GM18858 (cell line): ENCODE results near the gene PSMC3IP.
"Not testable (repeated sequence)": the region's sequence is repeated elsewhere in the genome, so short reads cannot be mapped to it uniquely, and the experiment has no call there.

Source experiments
- ATAC-seq: cut with Tn5 transposase; IDR thresholded peaks from one replicate; pipeline ENCODE4 v1.9.1; 2021; ENCODE audit not compliant: unreplicated experiment

The PSMC3IP gene

GRCh38 chr17:42541041-42541833 is 36.3 kb downstream of the PSMC3IP start:
- no peak for ATAC-seq

GRCh38 chr17:42540558-42540957 is 37.0 kb downstream of the PSMC3IP start:
- not testable (repeated sequence) for ATAC-seq

DNA sequence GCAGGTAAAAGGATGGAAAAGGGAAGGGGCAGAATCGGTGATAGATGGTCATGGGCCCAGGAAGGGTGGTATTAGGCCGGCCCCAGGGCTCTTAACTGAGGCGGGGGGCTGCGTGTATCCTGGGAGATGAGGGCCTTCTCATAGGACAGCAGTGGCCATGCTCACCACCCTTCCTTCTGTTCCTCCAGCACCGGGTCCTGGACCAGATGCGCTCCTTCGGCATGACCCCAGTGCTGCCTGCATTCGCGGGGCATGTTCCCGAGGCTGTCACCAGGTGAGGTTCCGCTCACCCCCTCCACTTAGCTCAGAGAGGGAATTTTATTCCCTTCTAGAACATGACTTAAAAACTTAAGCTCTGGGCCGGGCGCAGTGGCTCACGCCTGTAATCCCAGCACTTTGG is 39.0 kb downstream of the PSMC3IP start:
- no peak for ATAC-seq

GRCh38 chr17:42537826-42538451 is 39.6 kb downstream of the PSMC3IP start:
- ATAC-seq = no peak

GRCh38 chr17:42537156-42537805 is 40.2 kb downstream of the PSMC3IP start:
- no peak for ATAC-seq

DNA sequence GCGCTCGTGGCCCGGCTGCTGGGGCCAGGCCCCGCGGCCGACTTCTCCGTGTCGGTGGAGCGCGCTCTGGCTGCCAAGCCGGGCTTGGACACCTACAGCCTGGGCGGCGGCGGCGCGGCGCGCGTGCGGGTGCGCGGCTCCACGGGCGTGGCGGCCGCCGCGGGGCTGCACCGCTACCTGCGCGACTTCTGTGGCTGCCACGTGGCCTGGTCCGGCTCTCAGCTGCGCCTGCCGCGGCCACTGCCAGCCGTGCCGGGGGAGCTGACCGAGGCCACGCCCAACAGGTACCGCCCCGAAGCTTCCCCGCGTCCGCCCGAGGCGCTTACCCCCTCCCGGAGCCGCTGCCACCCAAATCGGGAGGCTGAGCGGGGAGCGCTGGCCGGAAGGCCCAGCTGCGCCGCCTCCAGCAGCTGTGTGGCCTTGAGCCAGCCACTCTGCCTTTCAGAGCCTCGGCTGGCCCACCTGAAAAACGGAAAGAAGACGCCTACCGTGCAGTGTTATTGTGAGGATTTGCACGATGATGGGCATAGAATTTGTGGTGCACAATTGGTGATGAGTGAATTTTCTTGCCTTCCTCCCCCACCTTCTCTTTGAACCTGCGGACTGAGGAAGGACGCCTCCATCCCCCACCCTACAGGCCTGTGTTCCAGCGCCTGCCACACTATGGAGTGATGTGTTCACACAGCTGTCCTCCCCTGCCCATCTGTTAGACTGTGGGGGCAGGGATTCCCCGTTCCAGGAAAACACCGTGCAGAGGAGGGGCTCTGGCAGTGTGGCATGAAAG is 41.0 kb downstream of the PSMC3IP start:
- ATAC-seq = peak; percentile 40

DNA sequence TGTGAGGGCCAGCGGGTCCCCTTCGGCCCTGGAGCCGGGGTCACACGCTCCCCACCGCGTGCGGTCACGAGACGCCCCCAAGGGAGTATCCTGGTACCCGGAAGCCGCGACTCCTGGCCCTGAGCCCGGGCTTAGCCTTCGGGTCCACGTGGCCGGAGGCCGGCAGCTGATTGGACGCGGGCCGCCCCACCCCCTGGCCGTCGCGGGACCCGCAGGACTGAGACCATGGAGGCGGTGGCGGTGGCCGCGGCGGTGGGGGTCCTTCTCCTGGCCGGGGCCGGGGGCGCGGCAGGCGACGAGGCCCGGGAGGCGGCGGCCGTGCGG is 41.5 kb downstream of the PSMC3IP start, which contains the start of gene NAGLU:
Gene NAGLU (plus strand): TSS at position 194 of the 324 bp plus-strand sequence. CDS start 32 bp downstream, at position 226.
- peak; percentile 61 for ATAC-seq

- peak; percentile 13 for ATAC-seq
These were observed 42.1 kb downstream of the PSMC3IP start for GRCh38 chr17:42535155-42536047.

GRCh38 chr17:42531455-42532354 is 45.8 kb downstream of the PSMC3IP start:
- ATAC-seq = no peak

GRCh38 chr17:42530952-42531454 is 46.5 kb downstream of the PSMC3IP start:
- ATAC-seq = no peak

GRCh38 chr17:42529061-42529460 is 48.5 kb downstream of the PSMC3IP start:
- no peak for ATAC-seq

DNA sequence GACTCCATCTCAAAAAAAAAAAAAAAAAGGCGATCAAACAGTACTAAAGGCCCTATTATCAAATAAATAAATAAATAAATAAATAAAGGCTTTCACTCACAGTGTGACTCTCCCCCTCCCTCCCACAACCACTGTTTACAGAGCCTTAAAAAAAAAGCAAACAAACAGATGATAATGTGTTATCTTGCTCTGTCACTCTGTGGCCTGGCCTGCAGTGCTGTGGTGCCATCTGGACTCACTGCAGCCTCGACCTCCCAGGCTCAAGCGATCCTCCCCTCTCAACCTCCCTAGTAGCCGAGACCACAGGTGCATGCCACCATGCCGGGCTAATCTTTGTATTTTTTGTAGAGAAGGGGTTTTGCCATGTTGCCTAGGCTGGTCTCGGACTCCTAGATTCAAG is 49.6 kb downstream of the PSMC3IP start:
- no peak for ATAC-seq

DNA sequence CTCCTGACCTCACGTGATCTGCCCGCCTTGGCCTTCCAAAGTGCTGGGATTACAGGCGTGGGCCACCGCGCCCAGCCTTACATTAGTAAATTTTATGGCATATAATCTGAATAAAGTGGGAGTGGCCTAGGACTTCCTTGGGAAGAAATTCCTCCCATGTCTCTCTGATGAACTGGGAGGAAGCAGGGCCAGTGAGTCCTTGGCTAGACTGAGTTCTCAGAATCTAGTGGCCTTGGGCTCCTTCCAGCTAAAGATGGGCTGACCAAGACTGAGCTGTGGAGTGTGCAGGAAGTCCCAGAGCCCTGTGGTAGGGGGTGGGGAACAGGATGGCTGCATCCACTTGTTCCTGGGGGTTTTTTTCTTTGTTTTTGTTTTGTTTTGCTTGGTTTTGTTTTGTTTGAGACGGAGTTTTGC is 51.5 kb downstream of the PSMC3IP start:
- ATAC-seq = no peak

DNA sequence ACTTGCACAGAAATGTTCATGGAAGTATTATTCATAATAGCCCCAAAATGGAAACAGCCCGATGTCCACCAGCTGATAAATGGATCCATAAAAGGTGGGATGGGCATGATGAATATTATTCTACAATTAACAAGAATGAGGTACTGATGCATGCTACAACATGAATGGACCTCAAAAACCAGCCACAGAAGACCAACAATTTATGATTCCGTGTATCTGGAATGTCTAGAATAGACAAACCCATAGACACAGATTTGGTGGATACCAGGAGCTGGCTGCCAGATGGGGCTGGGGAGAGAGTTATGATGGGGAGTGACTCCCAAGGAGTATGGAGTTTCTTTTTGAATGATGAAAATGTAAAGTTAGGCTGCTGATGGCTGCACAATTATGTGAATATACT is 52.3 kb downstream of the PSMC3IP start:
- no peak for ATAC-seq

GRCh38 chr17:42522798-42523278 is 54.7 kb downstream of the PSMC3IP start:
- no peak for ATAC-seq
